Central memory CD8-positive, alpha-beta T cell (primary cell): Measurements from ENCODE around the gene TBC1D19.
"Not testable (repeated sequence)": the region's sequence is repeated elsewhere in the genome, so short reads cannot be mapped to it uniquely, and the experiment has no call there.

ENCODE experiments used
- ATAC-seq: fragments of 150-1000 bp; cut with Tn5 transposase; replicated peaks from 2 replicates; pipeline ENCODE4 v1.10.0; 2022; ENCODE audit warnings: mild to moderate bottlenecking, moderate FRiP score, moderate number of reproducible peaks; ENCODE audit not compliant: poor library complexity, severe bottlenecking; ENCODE audit errors: extremely low read depth
- DNase-seq, 2 donors: peaks; one replicate each; pipeline ENCODE4 v3.0.0; 2021; ENCODE audit warnings: low spot score in 2 of 2
- H3K27ac Mint-ChIP-seq: one replicate; pipeline ENCODE4 v1.8.0; 2022; ENCODE audit warnings: low read depth, mild to moderate bottlenecking, moderate library complexity, mixed read lengths
- H3K27me3 Mint-ChIP-seq: one replicate; pipeline ENCODE4 v1.8.0; 2022; ENCODE audit warnings: mixed read lengths
- H3K36me3 Mint-ChIP-seq: one replicate; pipeline ENCODE4 v1.8.0; 2022; ENCODE audit warnings: mild to moderate bottlenecking, moderate library complexity, mixed read lengths; ENCODE audit not compliant: insufficient read depth
- H3K4me1 Mint-ChIP-seq: one replicate; pipeline ENCODE4 v1.8.0; 2022; ENCODE audit warnings: mixed read lengths
- H3K4me3 Mint-ChIP-seq: one replicate; pipeline ENCODE4 v1.8.0; 2022; ENCODE audit warnings: mild to moderate bottlenecking, moderate library complexity, mixed read lengths
- H3K9me3 Mint-ChIP-seq: one replicate; pipeline ENCODE4 v1.8.0; 2022; ENCODE audit warnings: mixed read lengths

TBC1D19 gene

GRCh38 chr4:26577066-26577465 is 6.8 kb upstream of the TBC1D19 start:
- DNase-seq (no peak), ATAC-seq (no peak)
- H3K27ac Mint-ChIP-seq = no peak overlapping the region
- H3K4me1 Mint-ChIP-seq = no peaks in the 10 kb centered on the region
- no peak overlapping the region for H3K4me3 Mint-ChIP-seq
- peaks cover 28% of the 10 kb centered on the region for H3K27me3 Mint-ChIP-seq
- H3K9me3 Mint-ChIP-seq = no peaks in the 10 kb centered on the region
- H3K36me3 Mint-ChIP-seq = no peaks in the 10 kb centered on the region

GRCh38 chr4:26579169-26579568 is 4.7 kb upstream of the TBC1D19 start:
- Mint-ChIP-seq H3K4me1 (peaks cover 12% of the 10 kb centered on the region), H3K9me3 (no peaks in the 10 kb centered on the region), H3K4me3 (no peak overlapping the region), H3K27me3 (peaks cover 28% of the 10 kb centered on the region), H3K36me3 (peaks cover 7% of the 10 kb centered on the region), H3K27ac (no peak overlapping the region)
- DNase-seq (no peak), ATAC-seq (no peak)

DNA sequence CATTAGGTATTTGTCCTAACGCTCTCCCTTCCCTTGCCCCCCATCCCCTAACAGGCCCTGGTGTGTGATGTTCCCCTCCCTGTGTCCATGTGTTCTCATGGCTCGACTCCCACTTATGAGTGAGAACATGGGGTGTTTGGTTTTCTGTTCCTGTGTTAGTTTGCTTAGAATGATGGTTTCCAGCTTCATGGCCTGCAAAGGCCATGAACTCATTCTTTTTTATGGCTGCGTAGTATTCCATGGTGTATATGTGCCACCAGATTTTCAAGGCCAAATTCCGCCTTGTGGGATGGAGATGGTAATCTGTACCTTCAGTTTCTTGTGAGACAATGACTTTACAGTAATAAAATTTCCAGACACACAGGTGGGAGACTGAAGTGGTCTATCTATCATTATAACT is 2.5 kb upstream of the TBC1D19 start:
- peaks cover 16% of the 10 kb centered on the region for H3K27me3 Mint-ChIP-seq
- H3K4me3 Mint-ChIP-seq, H3K9me3 Mint-ChIP-seq, ATAC-seq, H3K27ac Mint-ChIP-seq, DNase-seq: not testable (repeated sequence)
- peaks cover 27% of the 10 kb centered on the region for H3K4me1 Mint-ChIP-seq
- peaks cover 14% of the 10 kb centered on the region for H3K36me3 Mint-ChIP-seq

DNA sequence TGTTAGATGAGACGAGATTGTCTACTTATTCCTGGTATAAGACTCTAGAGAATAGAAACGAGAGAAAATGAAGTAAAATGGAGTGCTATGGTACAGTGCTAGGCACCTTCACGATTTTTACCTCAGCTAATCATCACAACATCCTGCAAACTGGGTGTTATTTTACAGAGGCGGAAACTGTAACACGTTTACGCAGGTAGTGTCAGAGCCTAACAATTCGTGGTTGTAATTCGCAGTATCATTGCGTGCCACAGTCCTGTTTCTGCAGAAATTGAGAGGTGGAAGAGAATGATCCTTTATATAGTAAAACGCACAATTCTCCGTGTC is 383 bp upstream of the TBC1D19 start:
- peak overlapping the region; percentile 94 for H3K4me3 Mint-ChIP-seq
- peaks cover 14% of the 10 kb centered on the region for H3K36me3 Mint-ChIP-seq
- H3K27ac Mint-ChIP-seq = peak overlapping the region; percentile 99
- H3K9me3 Mint-ChIP-seq = no peaks in the 10 kb centered on the region
- peaks cover 8% of the 10 kb centered on the region for H3K27me3 Mint-ChIP-seq
- ATAC-seq (peak; percentile 83), DNase-seq (no peak)
- H3K4me1 Mint-ChIP-seq = peaks cover 27% of the 10 kb centered on the region

GRCh38 chr4:26584725-26585124 is 841 bp downstream of the TBC1D19 start:
- Mint-ChIP-seq H3K27ac (peak overlapping the region; percentile 99), H3K27me3 (peaks cover 7% of the 10 kb centered on the region), H3K36me3 (peaks cover 16% of the 10 kb centered on the region), H3K4me1 (peaks cover 33% of the 10 kb centered on the region), H3K9me3 (no peaks in the 10 kb centered on the region), H3K4me3 (peak overlapping the region; percentile 94)
- DNase-seq (no peak), ATAC-seq (no peak)

- no peak for DNase-seq
- peaks cover 33% of the 10 kb centered on the region for H3K4me1 Mint-ChIP-seq
- H3K27me3 Mint-ChIP-seq = no peaks in the 10 kb centered on the region
- H3K4me3 Mint-ChIP-seq = no peak overlapping the region
- peaks cover 6% of the 10 kb centered on the region for H3K36me3 Mint-ChIP-seq
- ATAC-seq = no peak
- H3K9me3 Mint-ChIP-seq = no peaks in the 10 kb centered on the region
- peak overlapping the region; percentile 4 for H3K27ac Mint-ChIP-seq
Measured at GRCh38 chr4:26589705-26590104, 5.8 kb downstream of the TBC1D19 start.

DNA sequence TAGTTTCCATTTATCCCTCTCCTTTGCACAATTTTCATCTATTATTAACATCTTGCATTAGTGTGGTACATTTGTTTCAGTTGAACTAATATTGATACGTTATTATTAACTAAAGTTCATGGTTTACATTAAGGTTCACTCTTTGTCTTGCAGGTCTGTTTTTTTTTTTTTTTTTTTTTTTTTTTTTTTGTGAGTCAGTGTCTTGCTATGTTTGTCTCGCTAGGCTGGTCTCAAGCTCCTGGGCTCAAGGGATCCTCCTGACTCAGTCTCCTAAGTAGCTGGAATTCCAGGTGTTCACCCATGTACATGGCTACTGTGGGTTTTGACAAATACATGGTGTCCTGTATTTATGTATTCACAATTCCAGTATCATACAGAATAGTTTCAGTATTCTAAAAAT is 6.8 kb downstream of the TBC1D19 start:
- ATAC-seq (no peak), DNase-seq (no peak)
- H3K36me3 Mint-ChIP-seq = peaks cover 3% of the 10 kb centered on the region
- no peaks in the 10 kb centered on the region for H3K27me3 Mint-ChIP-seq
- peaks cover 33% of the 10 kb centered on the region for H3K4me1 Mint-ChIP-seq
- no peaks in the 10 kb centered on the region for H3K9me3 Mint-ChIP-seq
- H3K27ac Mint-ChIP-seq = no peak overlapping the region
- no peak overlapping the region for H3K4me3 Mint-ChIP-seq

- H3K36me3 Mint-ChIP-seq, H3K27ac Mint-ChIP-seq, H3K27me3 Mint-ChIP-seq, H3K9me3 Mint-ChIP-seq, DNase-seq, H3K4me3 Mint-ChIP-seq, ATAC-seq: not testable (repeated sequence)
- H3K4me1 Mint-ChIP-seq = peaks cover 41% of the 10 kb centered on the region
Measured at GRCh38 chr4:26593557-26593956, 9.7 kb downstream of the TBC1D19 start.

DNA sequence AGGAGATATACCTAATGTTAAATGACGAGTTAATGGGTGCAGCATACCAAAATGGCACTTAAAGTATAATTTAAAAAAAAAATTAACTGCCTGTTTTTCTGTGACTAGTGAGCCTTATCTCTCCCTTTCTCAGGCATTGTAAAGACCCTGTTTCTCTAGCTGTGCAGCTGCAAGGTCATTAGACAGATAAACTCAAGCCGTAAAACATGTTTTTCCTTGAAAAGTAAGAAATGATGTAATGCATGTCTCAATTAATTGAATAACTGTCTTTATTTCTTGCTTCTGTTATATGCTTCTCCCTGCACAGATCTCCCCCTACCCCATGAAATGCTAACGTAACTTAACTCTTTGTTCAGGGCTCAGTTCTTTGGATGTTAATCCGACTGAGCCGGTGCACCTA is 10.5 kb downstream of the TBC1D19 start:
- Mint-ChIP-seq H3K4me3 (no peak overlapping the region), H3K36me3 (peaks cover 2% of the 10 kb centered on the region), H3K4me1 (peaks cover 38% of the 10 kb centered on the region), H3K27ac (no peak overlapping the region), H3K9me3 (no peaks in the 10 kb centered on the region), H3K27me3 (no peaks in the 10 kb centered on the region)
- DNase-seq (no peak), ATAC-seq (no peak)

DNA sequence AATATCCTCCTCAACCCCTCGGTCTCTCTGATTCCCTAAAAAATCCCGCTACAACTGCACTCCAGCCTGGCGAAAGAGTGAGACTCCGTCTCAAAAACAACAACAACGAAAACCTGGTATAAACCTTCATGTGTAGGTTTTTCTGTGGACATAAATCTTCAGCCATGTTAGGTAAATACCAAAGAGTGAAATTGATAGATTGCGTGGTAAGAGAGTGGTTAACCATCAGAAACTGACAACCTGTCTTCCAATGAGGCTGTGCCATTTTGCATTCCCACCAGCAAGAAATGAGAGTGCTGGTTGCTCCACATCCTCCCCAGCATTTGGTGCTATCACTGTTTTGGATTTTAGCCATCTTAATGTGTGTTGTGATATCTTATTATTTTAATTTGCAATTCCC is 10.9 kb downstream of the TBC1D19 start:
- Mint-ChIP-seq H3K4me1 (peaks cover 34% of the 10 kb centered on the region), H3K4me3 (no peak overlapping the region), H3K9me3 (no peaks in the 10 kb centered on the region), H3K27ac (no peak overlapping the region), H3K36me3 (peaks cover 2% of the 10 kb centered on the region), H3K27me3 (no peaks in the 10 kb centered on the region)
- ATAC-seq (no peak), DNase-seq (no peak)

GRCh38 chr4:26596843-26597242 is 13.0 kb downstream of the TBC1D19 start:
- Mint-ChIP-seq H3K9me3 (no peaks in the 10 kb centered on the region), H3K4me3 (no peak overlapping the region), H3K27ac (no peak overlapping the region), H3K36me3 (no peaks in the 10 kb centered on the region), H3K27me3 (no peaks in the 10 kb centered on the region), H3K4me1 (peaks cover 29% of the 10 kb centered on the region)
- ATAC-seq (no peak), DNase-seq (no peak)

DNA sequence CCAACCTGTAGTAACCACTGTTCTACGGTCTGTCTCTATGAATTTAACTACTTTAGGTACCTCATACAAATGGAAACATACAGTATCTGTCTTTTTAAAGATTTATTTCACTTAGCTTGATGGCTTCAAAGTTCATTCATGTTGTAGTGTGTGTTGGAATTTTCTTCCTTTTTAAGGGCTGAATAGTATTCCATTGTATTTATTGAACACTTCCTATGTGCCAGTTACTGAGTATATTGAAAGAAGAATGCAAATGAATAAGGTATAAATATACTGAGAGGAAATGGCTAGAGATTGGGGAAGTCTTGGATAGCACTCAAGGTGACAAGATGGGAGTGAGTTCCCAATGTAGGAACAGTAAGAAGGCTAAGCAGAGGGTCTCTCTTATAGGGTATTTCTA is 17.3 kb downstream of the TBC1D19 start:
- H3K9me3 Mint-ChIP-seq = no peaks in the 10 kb centered on the region
- DNase-seq = no peak
- no peak for ATAC-seq
- H3K27ac Mint-ChIP-seq = no peak overlapping the region
- H3K27me3 Mint-ChIP-seq = no peaks in the 10 kb centered on the region
- no peak overlapping the region for H3K4me3 Mint-ChIP-seq
- peaks cover 16% of the 10 kb centered on the region for H3K4me1 Mint-ChIP-seq
- H3K36me3 Mint-ChIP-seq = no peaks in the 10 kb centered on the region

DNA sequence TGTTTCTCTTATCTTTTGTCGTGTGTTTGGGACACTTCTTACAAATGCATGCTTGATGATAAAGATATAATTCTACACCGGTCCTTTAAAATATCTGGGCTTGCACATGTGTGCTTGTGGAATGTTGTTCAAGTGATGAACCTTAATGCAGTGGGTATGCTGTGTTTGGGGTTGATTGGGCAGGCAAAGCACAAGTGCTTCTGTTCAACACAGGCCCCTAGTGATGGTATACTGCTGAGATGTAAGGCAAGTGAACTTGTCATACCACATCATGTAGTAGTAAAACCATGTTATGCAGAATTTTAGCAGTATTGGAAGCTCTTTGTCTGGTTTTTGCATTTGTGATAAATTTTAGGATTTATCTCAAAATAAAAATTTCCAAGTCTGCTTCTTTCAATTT is 23.9 kb downstream of the TBC1D19 start:
- Mint-ChIP-seq H3K27ac (no peak overlapping the region), H3K27me3 (no peaks in the 10 kb centered on the region)
- ATAC-seq = no peak

DNA sequence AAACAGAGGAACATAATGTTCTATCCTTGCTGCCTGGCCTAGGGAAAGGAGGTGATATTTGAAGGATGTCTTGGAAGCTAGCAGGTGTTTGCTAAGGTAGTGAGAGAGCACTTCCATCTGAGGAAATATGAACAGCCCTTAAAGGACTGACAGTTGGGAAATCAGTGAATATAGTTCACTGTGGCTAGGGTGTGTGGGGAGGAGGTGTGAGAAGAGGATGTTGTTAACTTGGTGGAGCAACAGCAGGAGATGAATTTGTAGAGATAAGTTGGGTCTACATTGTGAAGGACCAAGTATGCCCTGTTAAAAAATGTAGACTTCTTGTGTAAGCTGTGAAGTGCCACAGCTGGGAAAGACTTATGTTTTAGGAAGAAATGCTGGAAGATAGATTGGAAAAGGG is 25.5 kb downstream of the TBC1D19 start:
- H3K9me3 Mint-ChIP-seq = no peaks in the 10 kb centered on the region
- peaks cover 49% of the 10 kb centered on the region for H3K4me1 Mint-ChIP-seq
- peak overlapping the region; percentile 10 for H3K27ac Mint-ChIP-seq
- H3K27me3 Mint-ChIP-seq = no peaks in the 10 kb centered on the region
- H3K4me3 Mint-ChIP-seq = peak overlapping the region; percentile 11
- no peaks in the 10 kb centered on the region for H3K36me3 Mint-ChIP-seq
- no peak for DNase-seq
- peak; percentile 81 for ATAC-seq

More for the DNA sequence above, 23.9 kb downstream of the TBC1D19 start:
- Mint-ChIP-seq H3K36me3 (no peaks in the 10 kb centered on the region), H3K9me3 (no peaks in the 10 kb centered on the region), H3K4me3 (no peak overlapping the region), H3K4me1 (peaks cover 44% of the 10 kb centered on the region)
- DNase-seq = no peak
